RWPE2 (cell line): ENCODE measurements around the gene ARHGEF37.

Experiments
- ATAC-seq: fragments of 200-7000 bp; cut with Tn5 transposase; 3 replicates; pipeline ENCODE4 v1.9.1; 2021; ENCODE audit warnings: low read depth
- DNase-seq: peaks from one replicate; pipeline ENCODE4 v3.0.0-alpha.2; 2020; ENCODE audit warnings: low spot score
- H3K27ac ChIP-seq: fragments of 450-650 bp; 2 replicates; pipeline ENCODE4 v1.5.1; 2017; ENCODE audit warnings: mild to moderate bottlenecking; ENCODE audit not compliant: poor library complexity, severe bottlenecking
- H3K27me3 ChIP-seq: fragments of 250-450 bp; sonication (Bioruptor Pico); 2 replicates; pipeline ENCODE4 v1.5.1; 2021; ENCODE audit warnings: mild to moderate bottlenecking, moderate library complexity; ENCODE audit not compliant: insufficient read depth, poor library complexity, severe bottlenecking
- H3K36me3 ChIP-seq: fragments of 250-450 bp; sonication (Bioruptor Pico); 2 replicates; pipeline ENCODE4 v1.5.1; 2020; ENCODE audit warnings: low read depth, mild to moderate bottlenecking, moderate library complexity
- H3K4me1 ChIP-seq: fragments of 250-450 bp; sonication (Bioruptor Pico); 2 replicates; pipeline ENCODE4 v1.5.1; 2021; ENCODE audit warnings: mild to moderate bottlenecking, moderate library complexity; ENCODE audit not compliant: insufficient read depth, poor library complexity, severe bottlenecking
- H3K4me3 ChIP-seq: fragments of 250-450 bp; sonication (Bioruptor Pico); 2 replicates; pipeline ENCODE4 v1.5.1; 2021; ENCODE audit warnings: mild to moderate bottlenecking, moderate library complexity; ENCODE audit not compliant: severe bottlenecking
- H3K9me3 ChIP-seq: fragments of 250-450 bp; sonication (Bioruptor Pico); 2 replicates; pipeline ENCODE4 v1.5.1; 2021; ENCODE audit warnings: mild to moderate bottlenecking, moderate library complexity; ENCODE audit not compliant: severe bottlenecking
- TF ChIP-seq, protein P1 (sequence below): fragments of 450-650 bp; IDR thresholded peaks from one replicate; pipeline ENCODE4 v1.5.1; 2017; ENCODE audit warnings: mild to moderate bottlenecking, moderate library complexity; ENCODE audit not compliant: poor library complexity, severe bottlenecking

The ARHGEF37 gene

DNA sequence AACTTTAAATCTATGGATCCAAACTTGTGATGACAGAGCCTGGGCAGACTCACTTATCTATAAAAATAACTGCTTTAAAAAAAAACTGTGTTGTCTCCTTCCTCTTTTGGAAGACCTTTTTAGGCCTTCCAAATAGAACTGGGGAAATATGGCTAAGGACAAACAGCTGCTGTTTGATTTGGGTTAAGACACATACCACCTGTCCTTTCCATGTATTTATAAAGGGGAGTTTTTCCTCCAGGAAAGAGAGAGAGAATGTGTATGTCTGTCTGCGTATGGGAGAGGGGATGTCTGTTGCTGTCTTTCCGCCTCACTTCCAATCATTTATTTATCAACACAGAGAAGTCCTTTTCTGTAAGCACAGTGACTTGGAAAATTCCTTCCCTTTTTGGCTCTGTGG is 2.8 kb downstream of the ARHGEF37 start:
- Histone ChIP-seq H3K27ac (no peak overlapping the region), H3K27me3 (no peaks in the 10 kb centered on the region), H3K9me3 (no peaks in the 10 kb centered on the region), H3K4me1 (peaks cover 10% of the 10 kb centered on the region), H3K4me3 (no peak overlapping the region), H3K36me3 (no peaks in the 10 kb centered on the region)
- no peak for ATAC-seq
- TF ChIP-seq, protein P1, sequence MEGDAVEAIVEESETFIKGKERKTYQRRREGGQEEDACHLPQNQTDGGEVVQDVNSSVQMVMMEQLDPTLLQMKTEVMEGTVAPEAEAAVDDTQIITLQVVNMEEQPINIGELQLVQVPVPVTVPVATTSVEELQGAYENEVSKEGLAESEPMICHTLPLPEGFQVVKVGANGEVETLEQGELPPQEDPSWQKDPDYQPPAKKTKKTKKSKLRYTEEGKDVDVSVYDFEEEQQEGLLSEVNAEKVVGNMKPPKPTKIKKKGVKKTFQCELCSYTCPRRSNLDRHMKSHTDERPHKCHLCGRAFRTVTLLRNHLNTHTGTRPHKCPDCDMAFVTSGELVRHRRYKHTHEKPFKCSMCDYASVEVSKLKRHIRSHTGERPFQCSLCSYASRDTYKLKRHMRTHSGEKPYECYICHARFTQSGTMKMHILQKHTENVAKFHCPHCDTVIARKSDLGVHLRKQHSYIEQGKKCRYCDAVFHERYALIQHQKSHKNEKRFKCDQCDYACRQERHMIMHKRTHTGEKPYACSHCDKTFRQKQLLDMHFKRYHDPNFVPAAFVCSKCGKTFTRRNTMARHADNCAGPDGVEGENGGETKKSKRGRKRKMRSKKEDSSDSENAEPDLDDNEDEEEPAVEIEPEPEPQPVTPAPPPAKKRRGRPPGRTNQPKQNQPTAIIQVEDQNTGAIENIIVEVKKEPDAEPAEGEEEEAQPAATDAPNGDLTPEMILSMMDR: no peak
- no peak for DNase-seq

DNA sequence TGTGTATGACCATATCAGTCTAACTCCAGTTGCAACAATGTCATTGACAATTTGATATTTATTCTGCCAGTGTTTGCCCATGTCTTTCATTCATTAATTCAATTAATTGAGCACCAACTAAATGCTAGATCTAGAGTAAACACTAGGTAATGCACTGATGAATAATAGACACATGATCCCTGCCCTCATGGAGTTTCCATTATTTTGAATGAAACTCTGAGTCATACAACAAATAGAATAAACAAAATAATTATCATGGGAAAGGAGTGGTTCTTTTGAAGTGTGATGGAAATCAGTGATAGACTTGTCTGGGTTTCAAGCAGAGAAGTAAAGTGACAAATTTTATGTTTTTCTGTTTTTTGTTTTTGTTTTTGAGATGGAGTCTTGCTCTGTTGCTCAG is 4.6 kb downstream of the ARHGEF37 start:
- no peaks in the 10 kb centered on the region for H3K27me3 ChIP-seq
- no peak overlapping the region for H3K27ac ChIP-seq
- DNase-seq (no peak), ATAC-seq (no peak)
- TF ChIP-seq, protein P1: no peak
- no peak overlapping the region for H3K4me3 ChIP-seq
- H3K4me1 ChIP-seq: peaks cover 5% of the 10 kb centered on the region
- no peaks in the 10 kb centered on the region for H3K36me3 ChIP-seq
- H3K9me3 ChIP-seq: no peaks in the 10 kb centered on the region

DNA sequence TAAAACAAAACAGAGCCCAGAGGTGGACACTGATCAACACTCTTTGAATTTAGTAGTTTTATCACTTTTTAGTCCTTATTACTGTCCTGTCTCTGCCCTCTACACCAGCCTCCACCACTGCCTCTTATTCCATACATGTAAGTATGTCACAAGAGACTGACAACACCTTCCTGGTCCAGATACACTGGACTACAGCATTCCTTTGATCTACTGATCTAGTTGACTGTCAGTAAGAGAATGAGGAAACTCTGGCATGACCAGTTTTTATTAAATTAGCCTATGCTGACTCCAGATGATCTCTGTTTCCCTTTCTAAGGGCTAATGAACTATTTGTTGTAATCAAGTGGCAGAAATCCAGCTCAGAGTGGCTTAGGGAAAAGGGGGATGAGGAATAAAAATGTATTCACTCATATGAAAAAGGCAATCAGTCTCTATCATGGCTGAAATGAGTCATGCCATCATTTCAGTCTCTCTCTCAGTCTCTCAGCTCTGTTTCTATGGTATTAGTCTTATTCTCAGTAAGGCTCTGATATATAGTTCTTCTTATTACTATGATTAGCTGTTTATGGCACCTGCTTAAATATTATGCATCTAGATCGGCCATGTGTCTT is 5.5 kb downstream of the ARHGEF37 start:
- Histone ChIP-seq H3K4me1 (peaks cover 4% of the 10 kb centered on the region), H3K27ac (no peak overlapping the region)

DNA sequence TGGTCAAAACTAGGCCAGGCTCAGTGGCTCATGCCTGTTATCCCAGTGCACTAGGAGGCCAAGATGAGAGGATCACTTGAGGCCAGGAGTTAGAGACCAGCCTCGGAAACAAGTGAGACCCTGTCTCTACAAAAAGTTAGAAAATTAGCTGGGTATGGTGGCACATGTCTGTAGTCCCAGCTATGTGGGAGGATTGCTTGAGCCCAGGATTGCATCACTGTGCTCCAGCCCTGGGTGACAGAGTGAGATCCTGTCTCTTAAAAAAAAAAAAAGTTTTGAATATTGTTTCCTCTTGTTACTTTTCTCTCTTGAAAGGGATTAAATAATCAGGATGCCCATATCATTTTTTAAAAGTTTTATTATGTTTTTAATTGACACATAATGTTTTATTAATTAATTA is 7.6 kb downstream of the ARHGEF37 start:
- DNase-seq: no peak
- Histone ChIP-seq H3K9me3 (no peaks in the 10 kb centered on the region), H3K27me3 (no peaks in the 10 kb centered on the region), H3K4me1 (no peaks in the 10 kb centered on the region), H3K27ac (no peak overlapping the region), H3K36me3 (no peaks in the 10 kb centered on the region), H3K4me3 (no peak overlapping the region)
- ATAC-seq: no peak
- TF ChIP-seq, protein P1: no peak

More for the DNA sequence above, 5.5 kb downstream of the ARHGEF37 start:
- no peaks in the 10 kb centered on the region for H3K27me3 ChIP-seq
- TF ChIP-seq, protein P1: no peak
- no peak overlapping the region for H3K4me3 ChIP-seq
- H3K9me3 ChIP-seq: no peaks in the 10 kb centered on the region
- no peaks in the 10 kb centered on the region for H3K36me3 ChIP-seq
- DNase-seq: no peak
- ATAC-seq: no peak

DNA sequence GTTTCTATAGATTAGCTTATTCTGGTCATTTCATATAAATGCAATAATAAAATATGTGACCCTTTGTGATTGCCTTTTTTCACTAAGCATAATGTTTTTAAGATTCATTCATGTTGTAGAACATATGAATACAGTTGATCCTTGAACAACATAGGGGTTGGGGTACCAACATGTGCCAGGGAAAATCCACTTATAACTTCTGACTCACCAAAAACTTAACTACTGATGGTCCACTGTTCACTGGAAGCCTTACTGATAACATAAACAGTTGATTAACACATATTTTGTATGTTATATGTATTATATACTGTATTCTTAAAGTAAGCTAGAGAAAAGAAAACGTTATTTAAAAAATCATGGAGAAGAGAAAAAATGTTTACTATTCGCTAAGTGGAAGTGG is 12.1 kb downstream of the ARHGEF37 start:
- ATAC-seq: no peak
- no peaks in the 10 kb centered on the region for H3K36me3 ChIP-seq
- no peak overlapping the region for H3K27ac ChIP-seq
- no peaks in the 10 kb centered on the region for H3K4me1 ChIP-seq
- no peaks in the 10 kb centered on the region for H3K27me3 ChIP-seq
- TF ChIP-seq, protein P1: no peak
- H3K4me3 ChIP-seq: no peak overlapping the region
- H3K9me3 ChIP-seq: no peaks in the 10 kb centered on the region
- no peak for DNase-seq
